HCT116 (cell line): ENCODE results near the gene GPC5. TPM values are rescaled to one million over a fixed set of nuclear protein-coding genes. Genes with fewer than 3 reads are reported as not detected.

Experiments
- ATAC-seq: fragments of 200-7000 bp; cut with Tn5 transposase; 2 replicates; pipeline ENCODE4 v1.9.1; 2020; ENCODE audit warnings: mild to moderate bottlenecking, moderate library complexity
- BruUV-seq: library from RNA; stranded (reverse); fragments of 400-500 nt; replicated peaks from 2 replicates; lab custom pipeline; 2021; lab: Mats Ljungman, UMichigan
- CTCF ChIA-PET: fragments of 300-600 bp; sonication (Branson Sonifier 250); formaldehyde crosslinking; loops from one replicate; lab custom pipeline; 2021; ENCODE audit warnings: antibody characterized with exemption; lab: Charles Lee
- POLR2A ChIA-PET: fragments of 300-600, 350-600 bp; sonication (Branson Sonifier 250); formaldehyde crosslinking; loops from one replicate; lab custom pipeline; 2021; ENCODE audit warnings: antibody characterized with exemption; lab: Charles Lee
- RAD21 ChIA-PET, 2 experiments: fragments of 300-600 bp; sonication (Branson Sonifier 250); formaldehyde crosslinking; loops; one replicate each; lab custom pipeline; 2023; ENCODE audit warnings: low total read pairs in 2 of 2; ENCODE audit not compliant: uncharacterized antibody in 2 of 2, unreplicated experiment in 2 of 2, low non-redundant PET in 1 of 2; lab: Charles Lee
- DNase-seq: peaks from one replicate; pipeline ENCODE4 v3.0.0-alpha.2; 2010; ENCODE audit warnings: low read depth, low spot score
- H2AFZ ChIP-seq: fragments of 200-600 bp; shearing (Covaris generic), sonication (generic); 2 replicates; pipeline ENCODE4 v1.6.1; 2017; ENCODE audit warnings: low read depth, mixed run types, mixed read lengths, antibody characterized with exemption, low read length; ENCODE audit not compliant: poor library complexity, severe bottlenecking
- H3K27ac ChIP-seq: 2 replicates; pipeline ENCODE4 v1.5.1; 2012; ENCODE audit warnings: low read depth, low read length
- H3K27me3 ChIP-seq: fragments of 200-600 bp; sonication (generic); 2 replicates; pipeline ENCODE4 v1.6.1; 2016; ENCODE audit warnings: mixed run types, low read length, mixed read lengths; ENCODE audit not compliant: insufficient read depth
- H3K36me3 ChIP-seq, 2 experiments: fragments of 200-500 bp in 1 of 2; fragments of 200-600 bp in 1 of 2; sonication (Bioruptor generic) in 1 of 2; sonication (generic) in 1 of 2; 2 replicates each; pipeline versions ENCODE4 v1.5.1 to v1.6.1; 2014 to 2016; ENCODE audit warnings: low read length in 2 of 2, inconsistent platforms in 1 of 2, mixed read lengths in 1 of 2, mixed run types in 1 of 2; ENCODE audit not compliant: insufficient read depth in 2 of 2, control insufficient read depth in 1 of 2
- H3K4me1 ChIP-seq, 2 experiments: fragments of 200-600 bp in 1 of 2; sonication (generic) in 1 of 2; 2 replicates each; pipeline versions ENCODE4 v1.5.1 to v1.6.1; 2012 to 2017; ENCODE audit warnings: low read length in 2 of 2, inconsistent platforms in 1 of 2, mild to moderate bottlenecking in 1 of 2, mixed read lengths in 1 of 2, mixed run types in 1 of 2, moderate library complexity in 1 of 2; ENCODE audit not compliant: insufficient read depth in 2 of 2, control insufficient read depth in 1 of 2
- H3K4me2 ChIP-seq: fragments of 200-600 bp; sonication (generic); 2 replicates; pipeline ENCODE4 v1.6.1; 2017; ENCODE audit warnings: mixed run types, low read length, mixed read lengths
- H3K4me3 ChIP-seq, 2 experiments: fragments of 200-600 bp in 1 of 2; sonication (generic) in 1 of 2; replicated peaks in 1 of 2; 2 replicates each; pipeline ENCODE4 v1.5.1; 2011 to 2016; ENCODE audit warnings: low read length in 2 of 2, control low read depth in 1 of 2, low read depth in 1 of 2, mild to moderate bottlenecking in 1 of 2, mixed read lengths in 1 of 2, mixed run types in 1 of 2
- H3K79me2 ChIP-seq: fragments of 200-600 bp; sonication (generic); 2 replicates; pipeline ENCODE4 v1.6.1; 2017; ENCODE audit warnings: mild to moderate bottlenecking, mixed run types, low read length, moderate library complexity, mixed read lengths; ENCODE audit not compliant: insufficient read depth
- H3K9ac ChIP-seq: fragments of 200-600 bp; sonication (generic); 2 replicates; pipeline ENCODE4 v1.6.1; 2016; ENCODE audit warnings: low read length, mixed read lengths
- H3K9me2 ChIP-seq: fragments of 200-600 bp; sonication (generic), shearing (Covaris generic); 2 replicates; pipeline ENCODE4 v1.6.1; 2017; ENCODE audit warnings: mixed run types, mild to moderate bottlenecking, moderate library complexity; ENCODE audit not compliant: insufficient read depth
- H3K9me3 ChIP-seq, 2 experiments: fragments of 200-500 bp in 1 of 2; fragments of 200-600 bp in 1 of 2; sonication (Bioruptor generic) in 1 of 2; sonication (generic) in 1 of 2; 2 replicates each; pipeline ENCODE4 v1.6.1; 2014 to 2017; ENCODE audit warnings: low read length in 2 of 2, mixed read lengths in 2 of 2, inconsistent platforms in 1 of 2, low read depth in 1 of 2, mild to moderate bottlenecking in 1 of 2, mixed run types in 1 of 2, moderate library complexity in 1 of 2; ENCODE audit not compliant: control insufficient read depth in 1 of 2, insufficient read depth in 1 of 2
- H4K20me1 ChIP-seq: fragments of 200-600 bp; sonication (generic), shearing (Covaris generic); 2 replicates; pipeline ENCODE4 v1.6.1; 2017; ENCODE audit warnings: mixed run types, mild to moderate bottlenecking, moderate library complexity; ENCODE audit not compliant: insufficient read depth
- ATF3 ChIP-seq: IDR thresholded peaks from 2 replicates; pipeline ENCODE4 v1.6.1; 2012
- CBX3 ChIP-seq: IDR thresholded peaks from 2 replicates; pipeline ENCODE4 v1.6.1; 2012; ENCODE audit warnings: low read depth
- CEBPB ChIP-seq: IDR thresholded peaks from 2 replicates; pipeline ENCODE4 v1.6.1; 2012; ENCODE audit warnings: low read depth
- CTCF ChIP-seq, 3 experiments: fragments of 200-600 bp in 1 of 3; sonication (generic) in 1 of 3; IDR thresholded peaks in 2 of 3; conservative IDR thresholded peaks in 1 of 3; 2 replicates each; pipeline ENCODE4 v1.5.1; 2012 to 2017; ENCODE audit warnings: low read depth in 2 of 3, low read length in 2 of 3, antibody characterized with exemption in 1 of 3, borderline replicate concordance in 1 of 3, control low read depth in 1 of 3, mild to moderate bottlenecking in 1 of 3, mixed read lengths in 1 of 3, mixed run types in 1 of 3, moderate library complexity in 1 of 3; ENCODE audit not compliant: insufficient read depth in 1 of 3
- EZH2 ChIP-seq: fragments of 200-600 bp; sonication (generic); IDR thresholded peaks from 2 replicates; pipeline ENCODE4 v1.6.1; 2017; ENCODE audit warnings: antibody characterized with exemption, mixed run types
- EZH2phosphoT487 ChIP-seq: fragments of 200-600 bp; IDR thresholded peaks from 2 replicates; pipeline ENCODE4 v1.6.1; 2018; ENCODE audit warnings: antibody characterized with exemption, borderline replicate concordance
- FOSL1 ChIP-seq: IDR thresholded peaks from 2 replicates; pipeline ENCODE4 v1.6.1; 2012; ENCODE audit warnings: low read depth
- JUND ChIP-seq: IDR thresholded peaks from 2 replicates; pipeline ENCODE4 v1.6.1; 2012
- POLR2AphosphoS5 ChIP-seq: IDR thresholded peaks from 2 replicates; pipeline ENCODE4 v1.6.1; 2011; ENCODE audit warnings: mild to moderate bottlenecking, low read depth, low read length, moderate library complexity
- RAD21 ChIP-seq: IDR thresholded peaks from 2 replicates; pipeline ENCODE4 v1.6.1; 2012; ENCODE audit warnings: low read depth, mild to moderate bottlenecking
- REST ChIP-seq: IDR thresholded peaks from 2 replicates; pipeline ENCODE4 v1.6.1; 2012; ENCODE audit warnings: low read depth
- SIN3A ChIP-seq: IDR thresholded peaks from 2 replicates; pipeline ENCODE4 v1.6.1; 2012; ENCODE audit warnings: low read depth
- SP1 ChIP-seq: IDR thresholded peaks from 2 replicates; pipeline ENCODE4 v1.6.1; 2012; ENCODE audit warnings: low read depth
- SRF ChIP-seq: IDR thresholded peaks from 2 replicates; pipeline ENCODE4 v1.6.1; 2012; ENCODE audit warnings: low read depth
- TCF7L2 ChIP-seq: IDR thresholded peaks from 2 replicates; pipeline ENCODE4 v1.7.0; 2011; ENCODE audit warnings: borderline replicate concordance, inconsistent platforms; ENCODE audit not compliant: insufficient read depth, insufficient read length; ENCODE audit errors: extremely low read depth
- YY1 ChIP-seq: IDR thresholded peaks from 2 replicates; pipeline ENCODE4 v1.6.1; 2011; ENCODE audit warnings: low read length, low read depth, moderate library complexity, mild to moderate bottlenecking; ENCODE audit not compliant: insufficient replicate concordance; ENCODE audit errors: extremely low read depth
- ZBTB33 ChIP-seq: IDR thresholded peaks from 2 replicates; pipeline ENCODE4 v1.6.1; 2011; ENCODE audit warnings: mild to moderate bottlenecking, low read length, moderate library complexity; ENCODE audit not compliant: insufficient replicate concordance; ENCODE audit errors: extremely low read depth
- intact Hi-C: fragments of 100-400 bp; cut with micrococcal nuclease; formaldehyde crosslinking; loops from 2 replicates; pipeline ENCODE4 v1.10.0; 2022
- total RNA-seq: library from RNA; stranded (reverse); gene quantifications from one replicate; pipeline ENCODE4 v1.2.1, GENCODE V29; 2021; ENCODE audit not compliant: unreplicated experiment

Gene GPC5
- total RNA-seq, 1 experiment from 2014 or later: not detected

- Histone ChIP-seq H3K27me3 (no peaks in the 10 kb centered on the region), H3K9me3 (peaks cover 11 to 20% of the 10 kb centered on the region in 2 experiments; a peak in 2 of 4 replicates), H3K79me2 (no peaks in the 10 kb centered on the region), H3K27ac (no peak overlapping the region), H3K9me2 (no peaks in the 10 kb centered on the region), H3K4me1 (no peaks in the 10 kb centered on the region), H2AFZ (no peak overlapping the region), H3K36me3 (no peaks in the 10 kb centered on the region), H3K4me2 (no peak overlapping the region), H3K9ac (no peak overlapping the region), H3K4me3 (no peak overlapping the region), H4K20me1 (no peaks in the 10 kb centered on the region)
- ATAC-seq (no peak), DNase-seq (no peak)
- POLR2A ChIA-PET: no interaction called here
- RAD21 ChIA-PET: no interaction called here
- CTCF ChIA-PET: no interaction called here
- TF ChIP-seq SP1 (no peak), FOSL1 (no peak), CBX3 (no peak), CEBPB (no peak), RAD21 (no peak), SRF (no peak), CTCF (IDR thresholded peaks at IDR 0.05 in 2 of 3, conservative IDR thresholded peaks at IDR 0.05 in 1 of 3; ENCODE audit: borderline replicate concordance in 1 of 3, insufficient read depth in 1 of 3, low read depth in 2 of 3, low read length in 2 of 3) (no peak), YY1 (no peak), POLR2AphosphoS5 (no peak), REST (no peak), ZBTB33 (no peak), EZH2phosphoT487 (no peak), ATF3 (no peak), TCF7L2 (no peak), SIN3A (no peak), JUND (no peak), EZH2 (no peak)
- no TSS peak for BruUV-seq
- intact Hi-C loops: no loop called here
These were observed 1191.5 kb downstream of the GPC5 start for GRCh38 chr13:92589955-92590354.
